H1 (cell line): ENCODE data around the gene CCDC157.

Experiments used
- BRCA1 ChIP-seq: IDR thresholded peaks from 2 replicates; pipeline ENCODE4 v1.6.1; 2012; ENCODE audit warnings: low read depth, low read length, improper control_type of control experiment
- EGR1 ChIP-seq: IDR thresholded peaks from 2 replicates; pipeline ENCODE4 v1.6.1; 2011; ENCODE audit warnings: low read depth, low read length, borderline replicate concordance
- KDM1A ChIP-seq: fragments of 200-600, 300-600 bp; sonication (generic); IDR thresholded peaks from 2 replicates; pipeline ENCODE4 v1.7.1; 2016; ENCODE audit warnings: mild to moderate bottlenecking, low read length, borderline replicate concordance
- POLR2A ChIP-seq, 2 experiments: IDR thresholded peaks; 1 replicate in 1 of 2; 2 replicates in 1 of 2; pipeline ENCODE4 v1.6.1; 2011; ENCODE audit warnings: low read depth in 2 of 2, low read length in 2 of 2, mild to moderate bottlenecking in 2 of 2; ENCODE audit errors: control extremely low read depth in 1 of 2
- SRF ChIP-seq: IDR thresholded peaks from 2 replicates; pipeline ENCODE4 v1.6.1; 2011; ENCODE audit warnings: mild to moderate bottlenecking, low read depth, low read length, moderate library complexity
- TF ChIP-seq, protein P1 (sequence below), 3 experiments: IDR thresholded peaks; 1 replicate in 2 of 3; 2 replicates in 1 of 3; pipeline versions ENCODE4 v1.5.1 to v1.6.1; 2011; ENCODE audit warnings: low read length in 3 of 3, mild to moderate bottlenecking in 3 of 3, inconsistent platforms in 2 of 3, low read depth in 1 of 3, moderate library complexity in 1 of 3; ENCODE audit not compliant: insufficient read depth in 1 of 3; ENCODE audit errors: control extremely low read depth in 1 of 3

DNA sequence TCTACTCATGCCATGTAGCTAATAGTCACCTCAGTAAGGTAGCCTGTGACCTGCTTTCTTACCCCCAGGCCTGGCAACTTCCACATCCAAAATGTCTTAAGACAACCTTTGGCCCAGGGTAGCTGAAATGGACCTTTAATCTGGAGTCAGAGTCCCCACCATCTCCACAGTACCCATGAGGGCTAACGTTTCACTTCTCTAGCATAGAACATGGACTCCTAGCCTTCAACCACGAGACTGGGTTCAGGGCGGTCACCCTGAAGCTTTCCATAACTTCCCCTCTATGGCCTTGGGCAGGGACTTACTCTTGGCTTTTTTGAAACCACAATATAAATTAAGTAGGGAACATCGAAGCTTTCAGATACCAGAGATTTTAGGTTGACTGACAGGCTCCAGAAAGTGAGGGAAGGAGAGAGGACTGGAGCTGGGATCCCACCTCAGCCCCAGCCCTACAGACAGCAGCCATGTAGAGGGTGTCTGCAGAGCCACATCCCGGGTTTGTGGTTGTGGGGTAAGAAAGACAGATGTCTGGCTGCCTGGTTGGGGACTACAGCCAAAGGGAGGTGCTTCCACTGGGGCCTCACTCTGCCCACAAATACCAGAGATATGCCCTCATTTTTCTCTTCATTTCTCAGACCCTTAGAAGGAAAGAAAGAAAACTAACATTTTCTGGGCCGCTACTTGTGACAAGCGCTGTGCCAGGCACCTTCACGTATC is 32.6 kb upstream of the CCDC157 start:
- TF ChIP-seq KDM1A (no peak), POLR2A (IDR thresholded peaks at IDR 0.05; ENCODE audit: control extremely low read depth in 1 of 2, low read depth in 2 of 2, low read length in 2 of 2) (no peak), BRCA1 (no peak), SRF (no peak), EGR1 (no peak)
- TF ChIP-seq, protein P1, sequence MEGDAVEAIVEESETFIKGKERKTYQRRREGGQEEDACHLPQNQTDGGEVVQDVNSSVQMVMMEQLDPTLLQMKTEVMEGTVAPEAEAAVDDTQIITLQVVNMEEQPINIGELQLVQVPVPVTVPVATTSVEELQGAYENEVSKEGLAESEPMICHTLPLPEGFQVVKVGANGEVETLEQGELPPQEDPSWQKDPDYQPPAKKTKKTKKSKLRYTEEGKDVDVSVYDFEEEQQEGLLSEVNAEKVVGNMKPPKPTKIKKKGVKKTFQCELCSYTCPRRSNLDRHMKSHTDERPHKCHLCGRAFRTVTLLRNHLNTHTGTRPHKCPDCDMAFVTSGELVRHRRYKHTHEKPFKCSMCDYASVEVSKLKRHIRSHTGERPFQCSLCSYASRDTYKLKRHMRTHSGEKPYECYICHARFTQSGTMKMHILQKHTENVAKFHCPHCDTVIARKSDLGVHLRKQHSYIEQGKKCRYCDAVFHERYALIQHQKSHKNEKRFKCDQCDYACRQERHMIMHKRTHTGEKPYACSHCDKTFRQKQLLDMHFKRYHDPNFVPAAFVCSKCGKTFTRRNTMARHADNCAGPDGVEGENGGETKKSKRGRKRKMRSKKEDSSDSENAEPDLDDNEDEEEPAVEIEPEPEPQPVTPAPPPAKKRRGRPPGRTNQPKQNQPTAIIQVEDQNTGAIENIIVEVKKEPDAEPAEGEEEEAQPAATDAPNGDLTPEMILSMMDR (IDR thresholded peaks at IDR 0.05; ENCODE audit: control extremely low read depth in 1 of 3, insufficient read depth in 1 of 3, low read depth in 1 of 3, low read length in 3 of 3) = no peak
